SH-SY5Y (cell line): Measurements from ENCODE around the gene ARL8B.

ENCODE experiments used
- GATA2 ChIP-seq: IDR thresholded peaks from 2 replicates; pipeline ENCODE4 v1.6.1; 2011; ENCODE audit warnings: mild to moderate bottlenecking, low read depth, low read length
- GATA3 ChIP-seq: IDR thresholded peaks from 2 replicates; pipeline ENCODE4 v1.6.1; 2011; ENCODE audit warnings: low read depth, mild to moderate bottlenecking, low read length, moderate library complexity

DNA sequence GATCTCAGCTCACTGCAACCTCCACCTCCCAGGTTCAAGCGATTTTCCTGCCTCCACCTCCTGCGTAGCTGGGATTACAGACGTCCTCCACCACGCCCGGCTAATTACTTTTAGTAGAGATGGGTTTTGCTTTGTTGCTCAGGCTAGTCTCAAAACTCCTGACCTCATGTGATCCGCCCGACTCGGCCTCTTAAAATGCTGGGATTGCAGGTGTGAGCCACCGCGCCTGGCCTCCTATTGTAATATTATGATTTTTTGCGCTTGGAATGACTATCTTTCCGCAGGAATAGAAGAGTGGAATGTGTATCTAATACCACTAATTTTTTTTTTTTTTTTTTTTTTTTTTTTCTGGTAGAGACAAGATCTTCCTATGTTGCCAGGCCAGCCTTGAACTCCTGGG, 1.8 kb downstream of the ARL8B start:
- TF ChIP-seq GATA2 (no peak), GATA3 (no peak)
